Upper lobe of left lung (tissue), 6 donors: ENCODE results near the gene TCF12. TPM values are rescaled to one million over a fixed set of nuclear protein-coding genes. Genes with fewer than 3 reads are reported as not detected.

Source experiments
- ATAC-seq, 2 donors: fragments of 200-7000 bp; cut with Tn5 transposase; one replicate each; pipeline ENCODE4 v1.9.1; 2022; ENCODE audit warnings: mild to moderate bottlenecking in 2 of 2, moderate library complexity in 2 of 2; ENCODE audit not compliant: low FRiP score in 2 of 2
- DNase-seq, 2 donors: peaks; one replicate each; pipeline ENCODE4 v3.0.0-alpha.2; 2019 to 2020
- H3K27ac ChIP-seq, 4 donors: fragments of 200-600 bp; sonication (generic); one replicate each; pipeline ENCODE4 v1.5.1; 2016 to 2019
- H3K27me3 ChIP-seq, 4 donors: fragments of 200-600 bp; sonication (generic); one replicate each; pipeline ENCODE4 v1.5.1; 2017 to 2019
- H3K36me3 ChIP-seq, 4 donors: fragments of 200-600 bp; sonication (generic); one replicate each; pipeline ENCODE4 v1.5.1; 2016 to 2019
- H3K4me1 ChIP-seq, 4 donors: fragments of 200-600 bp; sonication (generic); one replicate each; pipeline ENCODE4 v1.5.1; 2018 to 2019
- H3K4me3 ChIP-seq, 4 donors: fragments of 200-600 bp; sonication (generic); one replicate each; pipeline ENCODE4 v1.5.1; 2017 to 2019; ENCODE audit warnings: mild to moderate bottlenecking in 2 of 4, moderate library complexity in 1 of 4
- H3K9me3 ChIP-seq, 4 donors: fragments of 200-600 bp; sonication (generic); one replicate each; pipeline ENCODE4 v1.5.1; 2018 to 2019
- EP300 ChIP-seq, 4 donors: sonication (generic); formaldehyde crosslinking; IDR thresholded peaks; one replicate each; pipeline ENCODE4 v1.5.1; 2017; ENCODE audit warnings: antibody characterized with exemption in 4 of 4, control low read depth in 2 of 4
- POLR2A ChIP-seq, 4 donors: fragments of 450-650 bp; IDR thresholded peaks; one replicate each; pipeline ENCODE4 v1.5.1; 2016 to 2017; ENCODE audit warnings: antibody characterized with exemption in 4 of 4, mild to moderate bottlenecking in 2 of 4
- POLR2AphosphoS5 ChIP-seq, 2 donors: sonication (generic); formaldehyde crosslinking; IDR thresholded peaks; one replicate each; pipeline ENCODE4 v1.5.1; 2017; ENCODE audit warnings: antibody characterized with exemption in 2 of 2
- WGBS, 2 donors: methylation state at CpG; one replicate each; pipeline ENCODE4 v1.1.5; 2017 to 2018; 5-methylcytosine and 5-hydroxymethylcytosine counted together
- total RNA-seq, 6 donors: library from RNA; depleted of rRNA in 4 of 6; stranded (reverse); fragments of >200 nt in 4 of 6; gene quantifications; one replicate each; pipeline versions ENCODE4 v1.1.0 to v1.2.1, GENCODE V29; 2016 to 2021
- TF ChIP-seq, protein P1 (sequence below), 6 experiments: fragments of 450-650 bp in 4 of 6; fragments of 200-600 bp in 2 of 6; sonication (generic) in 2 of 6; IDR thresholded peaks; one replicate each; pipeline ENCODE4 v1.5.1; 2016 to 2019; ENCODE audit warnings: antibody characterized with exemption in 6 of 6
- donor health status: DM: no; HTN: no; CAD: no; lungs with moderate emphysema.
- donor health status: DM: no; HTN: yes; CAD: no; lungs with severe emphysema.

The TCF12 gene
- total RNA-seq, 6 donors from 2014 or later = 74.5 to 257 (median 103) TPM

DNA sequence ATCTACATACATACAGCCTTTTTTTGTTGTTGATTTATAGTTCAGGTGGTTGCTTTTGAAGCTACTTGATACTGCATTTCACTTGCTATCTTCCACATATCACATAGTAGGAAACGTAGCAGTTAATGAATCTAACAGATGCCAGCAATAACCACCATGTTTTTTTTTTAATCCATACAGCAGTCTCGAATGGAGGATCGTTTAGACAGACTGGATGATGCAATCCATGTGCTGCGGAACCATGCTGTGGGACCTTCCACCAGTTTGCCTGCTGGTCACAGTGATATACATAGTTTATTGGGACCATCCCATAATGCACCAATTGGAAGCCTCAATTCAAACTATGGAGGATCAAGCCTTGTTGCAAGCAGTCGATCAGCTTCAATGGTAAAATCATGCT is 334.6 kb downstream of the TCF12 start:
- H3K27me3 ChIP-seq = no peaks in the 10 kb centered on the region
- H3K4me1 ChIP-seq = no peaks in the 10 kb centered on the region
- WGBS, 2 donors = 79 to 80% methylated on average over 5 of the region's 5 CpGs
- ATAC-seq = no peak
- DNase-seq = no peak
- no peak overlapping the region for H3K4me3 ChIP-seq
- TF ChIP-seq POLR2AphosphoS5 (IDR thresholded peaks at IDR 0.05) (no peak), EP300 (IDR thresholded peaks at IDR 0.05) (no peak), POLR2A (IDR thresholded peaks at IDR 0.05) (no peak)
- TF ChIP-seq, protein P1, sequence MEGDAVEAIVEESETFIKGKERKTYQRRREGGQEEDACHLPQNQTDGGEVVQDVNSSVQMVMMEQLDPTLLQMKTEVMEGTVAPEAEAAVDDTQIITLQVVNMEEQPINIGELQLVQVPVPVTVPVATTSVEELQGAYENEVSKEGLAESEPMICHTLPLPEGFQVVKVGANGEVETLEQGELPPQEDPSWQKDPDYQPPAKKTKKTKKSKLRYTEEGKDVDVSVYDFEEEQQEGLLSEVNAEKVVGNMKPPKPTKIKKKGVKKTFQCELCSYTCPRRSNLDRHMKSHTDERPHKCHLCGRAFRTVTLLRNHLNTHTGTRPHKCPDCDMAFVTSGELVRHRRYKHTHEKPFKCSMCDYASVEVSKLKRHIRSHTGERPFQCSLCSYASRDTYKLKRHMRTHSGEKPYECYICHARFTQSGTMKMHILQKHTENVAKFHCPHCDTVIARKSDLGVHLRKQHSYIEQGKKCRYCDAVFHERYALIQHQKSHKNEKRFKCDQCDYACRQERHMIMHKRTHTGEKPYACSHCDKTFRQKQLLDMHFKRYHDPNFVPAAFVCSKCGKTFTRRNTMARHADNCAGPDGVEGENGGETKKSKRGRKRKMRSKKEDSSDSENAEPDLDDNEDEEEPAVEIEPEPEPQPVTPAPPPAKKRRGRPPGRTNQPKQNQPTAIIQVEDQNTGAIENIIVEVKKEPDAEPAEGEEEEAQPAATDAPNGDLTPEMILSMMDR (IDR thresholded peaks at IDR 0.05) = no peak
- peaks cover 0 to 29% (median 12%) of the 10 kb centered on the region in 4 donors for H3K36me3 ChIP-seq
- H3K27ac ChIP-seq = no peak overlapping the region
- H3K9me3 ChIP-seq = no peaks in the 10 kb centered on the region

DNA sequence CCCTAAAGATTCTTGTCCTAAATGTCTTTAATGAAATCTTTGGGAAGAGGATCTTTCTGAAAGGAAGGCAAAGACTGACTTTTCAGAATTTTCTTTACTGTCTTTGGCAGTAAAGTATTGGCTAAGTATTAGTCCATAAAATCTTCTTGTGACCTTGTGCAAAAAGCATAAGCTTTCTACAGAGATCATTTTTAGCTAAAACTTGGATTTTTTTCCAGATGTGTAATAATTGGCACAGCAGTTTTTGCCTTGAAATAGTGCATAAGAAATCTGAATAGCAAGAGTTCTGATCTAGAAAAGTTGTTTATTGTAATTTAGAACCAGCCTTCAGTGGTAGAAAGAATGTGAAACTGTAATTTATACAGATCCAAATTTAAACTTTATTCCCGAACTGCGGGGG is 335.1 kb downstream of the TCF12 start:
- Histone ChIP-seq H3K36me3 (peaks cover 0 to 29% (median 12%) of the 10 kb centered on the region in 4 donors), H3K9me3 (no peaks in the 10 kb centered on the region), H3K27ac (no peak overlapping the region), H3K4me1 (no peaks in the 10 kb centered on the region), H3K27me3 (no peaks in the 10 kb centered on the region), H3K4me3 (no peak overlapping the region)
- ATAC-seq (no peak), DNase-seq (no peak)
- TF ChIP-seq POLR2AphosphoS5 (IDR thresholded peaks at IDR 0.05) = no peak
- TF ChIP-seq, protein P1 (IDR thresholded peaks at IDR 0.05) = no peak
- TF ChIP-seq POLR2A (IDR thresholded peaks at IDR 0.05) = no peak
- no peak for TF ChIP-seq EP300 (IDR thresholded peaks at IDR 0.05)
- 82 to 85% methylated on average over 2 of the region's 2 CpGs for WGBS, 2 donors

DNA sequence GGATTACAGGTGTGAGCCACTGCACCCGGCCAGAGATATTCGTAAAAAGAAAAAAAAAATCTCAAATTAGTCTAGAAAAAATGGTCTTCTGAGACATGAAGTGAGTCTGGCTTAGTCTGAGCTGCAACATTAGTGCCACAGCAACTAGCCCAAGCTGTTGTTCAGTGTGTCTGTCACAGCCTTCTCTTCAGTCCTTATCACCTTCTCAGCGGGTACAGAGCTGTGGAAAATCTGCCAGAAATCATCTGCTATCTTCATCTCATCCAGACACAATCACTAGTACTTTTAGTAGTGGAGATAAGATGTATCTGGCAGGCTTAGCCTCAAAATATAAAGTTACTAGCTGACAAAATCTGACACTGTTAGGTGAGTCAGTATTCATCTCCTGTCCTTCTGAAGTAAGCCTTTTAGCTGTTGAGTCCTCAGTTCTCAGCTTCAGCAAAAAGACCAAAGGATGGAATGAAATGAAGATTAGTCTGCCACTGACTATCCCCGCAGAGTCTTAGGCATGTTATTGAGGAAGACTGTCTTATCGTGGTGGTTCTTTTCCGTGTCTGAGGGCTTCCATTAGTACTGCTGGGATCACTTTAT is 337.4 kb downstream of the TCF12 start:
- Histone ChIP-seq H3K27ac (no peak overlapping the region), H3K27me3 (no peaks in the 10 kb centered on the region), H3K36me3 (peaks cover 0 to 29% (median 12%) of the 10 kb centered on the region in 4 donors), H3K4me1 (no peaks in the 10 kb centered on the region), H3K9me3 (no peaks in the 10 kb centered on the region), H3K4me3 (no peak overlapping the region)
- DNase-seq (no peak), ATAC-seq (no peak)
- 94 to 95% methylated on average over 6 of the region's 6 CpGs for WGBS, 2 donors
- TF ChIP-seq POLR2AphosphoS5 (IDR thresholded peaks at IDR 0.05) = no peak
- TF ChIP-seq POLR2A (IDR thresholded peaks at IDR 0.05) = no peak
- no peak for TF ChIP-seq EP300 (IDR thresholded peaks at IDR 0.05)
- TF ChIP-seq, protein P1 (IDR thresholded peaks at IDR 0.05) = no peak

DNA sequence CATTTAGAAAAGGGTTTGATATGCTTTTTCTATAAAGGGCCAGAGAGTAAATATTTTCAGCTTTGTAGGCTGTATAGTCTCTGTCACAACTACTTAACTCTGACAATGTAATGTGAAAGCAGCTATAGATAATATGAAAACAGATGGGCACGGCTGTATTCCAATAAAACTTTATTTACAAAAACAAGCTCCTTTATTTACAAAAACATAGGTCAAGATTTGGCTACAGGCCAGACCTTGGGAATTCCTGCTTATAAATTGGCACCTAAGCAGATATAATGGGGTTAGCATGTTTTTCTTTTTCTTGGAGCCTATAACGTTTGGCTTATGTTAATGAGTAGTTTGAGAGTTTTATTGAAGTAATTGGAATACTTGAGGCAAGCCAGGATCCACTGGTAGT is 338.5 kb downstream of the TCF12 start:
- TF ChIP-seq POLR2A (IDR thresholded peaks at IDR 0.05) (no peak), POLR2AphosphoS5 (IDR thresholded peaks at IDR 0.05) (no peak), EP300 (IDR thresholded peaks at IDR 0.05) (no peak)
- TF ChIP-seq, protein P1 (IDR thresholded peaks at IDR 0.05) = no peak
- ATAC-seq (no peak), DNase-seq (no peak)
- no peaks in the 10 kb centered on the region for H3K27me3 ChIP-seq
- H3K4me1 ChIP-seq = no peaks in the 10 kb centered on the region
- H3K27ac ChIP-seq = no peak overlapping the region
- H3K9me3 ChIP-seq = no peaks in the 10 kb centered on the region
- WGBS, 2 donors = 68 to 77% methylated on average over 2 of the region's 2 CpGs
- H3K4me3 ChIP-seq = no peak overlapping the region
- H3K36me3 ChIP-seq = peaks cover 0 to 24% (median 12%) of the 10 kb centered on the region in 4 donors

GRCh38 chr15:57259568-57260040 is 341.2 kb downstream of the TCF12 start:
- H3K4me3 ChIP-seq = no peak overlapping the region
- TF ChIP-seq EP300 (IDR thresholded peaks at IDR 0.05) = no peak
- no peak for TF ChIP-seq POLR2A (IDR thresholded peaks at IDR 0.05)
- no peak for TF ChIP-seq POLR2AphosphoS5 (IDR thresholded peaks at IDR 0.05)
- TF ChIP-seq, protein P1 (IDR thresholded peaks at IDR 0.05) = no peak
- H3K4me1 ChIP-seq = no peaks in the 10 kb centered on the region
- DNase-seq = no peak
- no peaks in the 10 kb centered on the region for H3K9me3 ChIP-seq
- no peaks in the 10 kb centered on the region for H3K27me3 ChIP-seq
- no peak overlapping the region for H3K27ac ChIP-seq
- WGBS, 2 donors = 71 to 73% methylated on average over 5 to 6 of the region's 6 CpGs
- peaks cover 8 to 32% (median 13%) of the 10 kb centered on the region in 4 donors for H3K36me3 ChIP-seq
- ATAC-seq = no peak
